ENCODE measurements around the gene PRUNE2. TPM values are rescaled to one million over a fixed set of nuclear protein-coding genes. Genes with fewer than 3 reads are reported as not detected.
A peak's percentile ranks its signal among the peaks of the same experiment; 100 is the strongest.

The PRUNE2 gene
- total and polyA plus RNA-seq, 11 donors = 0.51 to 7.7 (median 1.4) TPM

DNA sequence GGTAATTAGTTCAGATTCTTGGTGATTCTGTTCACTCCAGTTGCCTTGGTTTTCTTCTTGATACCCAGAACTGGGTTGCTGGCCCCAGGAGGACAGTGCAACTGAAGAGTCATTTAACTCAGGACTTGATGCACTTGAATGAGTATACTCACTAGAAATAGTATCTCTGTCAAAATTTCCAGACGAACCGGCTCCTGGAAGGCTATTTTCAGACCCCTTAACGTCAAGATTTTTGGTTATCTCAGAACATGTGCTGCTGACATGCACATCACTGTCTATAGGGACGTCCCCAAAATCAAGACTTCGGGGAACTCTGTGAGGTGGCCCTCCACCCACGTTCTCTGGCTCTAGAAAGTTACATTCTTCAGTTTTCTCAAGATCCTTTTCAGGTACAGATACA lies 198.4 kb downstream of the PRUNE2 start:
- H3K27me3 ChIP-seq = peaks cover 0 to 44% (median 6%) of the 10 kb centered on the region in 9 donors
- no peaks in the 10 kb centered on the region for H3K9me3 ChIP-seq
- no peak for DNase-seq
- intact Hi-C loops (cut with DNase I) = loop anchor here in 1 of 10 donors (10.0 kb wide), 1 partner anchor 303 kb away; no protein-coding TSS in a partner anchor
- H3K4me3 ChIP-seq = no peak overlapping the region
- H3K36me3 ChIP-seq = no peaks in the 10 kb centered on the region
- 35 to 48% (median 38%) methylated on average over 6 of the region's 6 CpGs for WGBS, 4 donors
- no peak overlapping the region for H3K27ac ChIP-seq
- TF ChIP-seq CTCF (IDR thresholded peaks at IDR 0.05) (no peak), POLR2A (IDR thresholded peaks at IDR 0.05) (no peak)
- peaks cover 0 to 7% (median 0%) of the 10 kb centered on the region in 12 donors for H3K4me1 ChIP-seq
- ATAC-seq = no peak

DNA sequence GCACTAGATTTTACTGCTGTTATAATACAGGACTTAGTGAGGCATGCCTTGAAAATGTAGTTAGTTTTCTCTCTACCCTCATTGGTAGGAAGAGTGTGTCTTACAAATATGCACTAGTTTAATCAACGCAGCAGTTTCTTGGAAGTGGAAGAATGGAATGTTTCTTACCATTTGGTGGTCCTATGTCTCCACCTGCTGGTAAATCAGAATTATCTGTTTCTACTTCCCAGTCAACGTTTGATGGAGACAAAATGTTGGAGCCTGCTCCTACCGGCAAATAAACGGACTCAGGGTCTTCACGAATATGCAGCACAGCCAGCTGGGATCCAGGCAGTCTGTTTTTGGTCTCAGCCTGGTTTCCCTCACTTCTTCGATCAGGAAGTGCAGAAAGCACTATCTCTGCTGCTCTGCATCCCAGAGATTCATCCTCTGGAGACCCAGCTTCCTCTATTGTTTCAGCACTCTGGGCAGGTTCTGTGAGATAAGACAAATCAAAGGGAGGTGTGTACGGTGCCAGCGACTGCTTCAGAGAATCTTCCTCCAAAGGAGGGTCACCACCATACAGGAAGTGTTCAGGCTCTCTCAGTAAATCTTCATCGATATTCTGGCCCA lies 201.2 kb downstream of the PRUNE2 start:
- DNase-seq = peak in 1 of 5 donors; percentile 28
- peaks cover 0 to 38% (median 5%) of the 10 kb centered on the region in 9 donors for H3K27me3 ChIP-seq
- WGBS, 4 donors = 4 to 7% (median 6%) methylated on average over 7 to 9 of the region's 9 CpGs
- TF ChIP-seq POLR2A (IDR thresholded peaks at IDR 0.05) = no peak
- TF ChIP-seq CTCF (IDR thresholded peaks at IDR 0.05) = peak; percentile 52 to 75 (median 67)
- peaks cover 0 to 28% (median 0%) of the 10 kb centered on the region in 12 donors for H3K4me1 ChIP-seq
- intact Hi-C loops (cut with DNase I) = loop anchor here (1.0 to 10.0 kb wide), 12 partner anchors 37 to 302 kb away; no protein-coding TSS in a partner anchor
- no peaks in the 10 kb centered on the region for H3K36me3 ChIP-seq
- H3K27ac ChIP-seq = no peak overlapping the region
- no peak overlapping the region for H3K4me3 ChIP-seq
- ATAC-seq = peak in 3 of 4 donors; percentile 54 to 59 (median 54)
- H3K9me3 ChIP-seq = no peaks in the 10 kb centered on the region

GRCh38 chr9:76703270-76703669 lies 202.6 kb downstream of the PRUNE2 start:
- TF ChIP-seq POLR2A (IDR thresholded peaks at IDR 0.05) (no peak), CTCF (IDR thresholded peaks at IDR 0.05) (no peak)
- intact Hi-C loops (cut with DNase I) = loop anchor here in 9 of 10 donors (1.0 to 10.0 kb wide), 8 partner anchors 36 to 301 kb away; no protein-coding TSS in a partner anchor
- peaks cover 0 to 28% (median 0%) of the 10 kb centered on the region in 12 donors for H3K4me1 ChIP-seq
- H3K4me3 ChIP-seq = peak overlapping the region in 1 of 12 donors; percentile 45
- peaks cover 0 to 27% (median 5%) of the 10 kb centered on the region in 9 donors for H3K27me3 ChIP-seq
- ATAC-seq (no peak), DNase-seq (no peak)
- H3K36me3 ChIP-seq = no peaks in the 10 kb centered on the region
- H3K9me3 ChIP-seq = no peaks in the 10 kb centered on the region
- WGBS, 4 donors = 41 to 53% (median 49%) methylated on average over 7 of the region's 7 CpGs
- no peak overlapping the region for H3K27ac ChIP-seq

GRCh38 chr9:76701441-76702039 lies 204.4 kb downstream of the PRUNE2 start:
- no peak overlapping the region for H3K27ac ChIP-seq
- H3K4me1 ChIP-seq = peaks cover 0 to 28% (median 0%) of the 10 kb centered on the region in 12 donors
- no peak for DNase-seq
- TF ChIP-seq CTCF (IDR thresholded peaks at IDR 0.05) = no peak
- TF ChIP-seq POLR2A (IDR thresholded peaks at IDR 0.05) = no peak
- H3K27me3 ChIP-seq = peaks cover 0 to 17% (median 5%) of the 10 kb centered on the region in 9 donors
- intact Hi-C loops (cut with DNase I) = loop anchor here in 9 of 10 donors (2.0 to 10.0 kb wide), 7 partner anchors 34 to 299 kb away; no protein-coding TSS in a partner anchor
- H3K9me3 ChIP-seq = no peaks in the 10 kb centered on the region
- 37 to 57% (median 44%) methylated on average over 3 of the region's 3 CpGs for WGBS, 4 donors
- H3K36me3 ChIP-seq = no peaks in the 10 kb centered on the region
- no peak overlapping the region for H3K4me3 ChIP-seq
- ATAC-seq = no peak

All from heart left ventricle (tissue), 16 donors.